Amygdala (tissue), 56 donors: ENCODE results near the gene FLCN.
"Not testable (repeated sequence)": the region's sequence is repeated elsewhere in the genome, so short reads cannot be mapped to it uniquely, and the experiment has no call there.

Source experiments
- DNase-seq, 56 donors: peaks; one replicate each; lab custom pipeline; 2025; lab: John Stamatoyannopoulos, UW

FLCN gene

DNA sequence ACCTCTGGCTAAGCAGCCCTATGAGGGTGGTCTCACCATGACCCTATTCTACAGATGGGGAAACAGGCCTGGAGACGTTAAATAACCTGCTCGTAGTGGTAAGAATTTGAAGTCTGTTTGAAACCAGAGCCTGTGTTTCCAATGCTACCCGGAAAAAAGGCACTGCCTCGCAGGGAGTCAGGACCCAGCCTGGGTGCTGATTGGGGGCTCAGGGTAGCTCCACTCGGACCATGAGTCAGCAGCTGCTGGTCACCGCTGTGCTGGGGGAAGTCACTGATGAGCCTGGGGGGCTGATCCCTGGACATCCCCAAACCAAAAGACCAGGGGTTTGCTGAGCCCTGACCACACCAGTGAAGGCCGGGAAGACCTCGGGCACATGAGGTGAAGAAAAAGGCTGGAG, 21.4 kb downstream of the FLCN start:
- no peak for DNase-seq

DNA sequence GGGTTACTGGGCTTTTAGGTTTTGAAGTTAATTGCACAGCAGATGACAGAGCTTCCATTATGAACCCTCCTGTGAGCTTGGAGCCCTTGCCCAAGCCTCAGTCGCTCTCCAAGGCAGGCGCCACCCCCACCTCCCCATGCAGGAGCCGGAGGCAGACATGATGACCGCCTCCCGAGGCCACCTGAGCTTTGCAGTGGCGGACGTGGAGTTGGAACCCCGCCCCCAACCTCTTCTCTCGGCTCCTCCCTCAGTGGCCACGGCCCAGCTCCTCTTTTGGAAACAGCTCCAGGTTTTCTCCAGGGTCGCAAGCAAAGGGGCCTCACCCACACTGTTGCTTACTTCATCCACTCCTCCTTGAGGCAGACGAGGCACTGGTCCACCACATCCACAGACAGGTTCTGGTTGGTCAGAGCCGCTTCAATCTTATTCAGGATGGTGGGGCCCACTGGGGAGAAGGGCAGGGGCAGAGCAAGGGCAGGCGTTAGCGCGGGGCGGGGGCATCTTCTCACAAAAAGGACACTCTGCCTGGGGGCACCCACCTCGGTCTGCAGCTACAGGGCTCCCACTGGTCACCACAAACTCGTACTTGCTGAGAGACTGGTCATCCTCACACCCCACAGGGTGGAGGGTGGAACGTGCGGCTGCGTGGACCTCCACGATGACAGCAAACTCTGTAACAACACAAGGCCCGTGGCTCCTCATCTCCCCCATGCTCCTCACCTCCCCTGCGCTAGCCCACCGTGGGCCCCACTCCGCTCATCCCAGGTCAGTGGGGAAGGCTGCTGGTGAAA, 22.1 kb downstream of the FLCN start:
- DNase-seq: no peak

DNA sequence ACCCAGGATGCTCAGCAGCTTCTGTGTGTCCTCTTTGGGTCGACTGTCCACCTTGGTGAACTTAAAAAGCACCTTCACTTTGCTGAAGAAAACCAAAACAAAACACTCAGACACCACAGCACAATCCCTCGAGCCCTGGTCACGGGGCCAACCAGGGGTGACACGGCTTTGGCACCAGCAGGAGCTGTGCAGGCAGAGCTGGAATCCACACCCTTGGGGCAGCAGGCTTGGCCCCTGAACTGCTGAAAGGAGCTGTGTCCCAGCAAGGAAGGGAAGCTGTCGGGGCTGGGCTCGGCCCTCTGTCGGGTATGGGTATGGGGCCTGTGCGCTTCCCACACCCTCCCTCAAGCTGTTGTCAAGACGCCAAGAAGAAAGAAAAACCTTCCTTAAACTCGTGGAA, 23.2 kb downstream of the FLCN start:
- no peak for DNase-seq

DNA sequence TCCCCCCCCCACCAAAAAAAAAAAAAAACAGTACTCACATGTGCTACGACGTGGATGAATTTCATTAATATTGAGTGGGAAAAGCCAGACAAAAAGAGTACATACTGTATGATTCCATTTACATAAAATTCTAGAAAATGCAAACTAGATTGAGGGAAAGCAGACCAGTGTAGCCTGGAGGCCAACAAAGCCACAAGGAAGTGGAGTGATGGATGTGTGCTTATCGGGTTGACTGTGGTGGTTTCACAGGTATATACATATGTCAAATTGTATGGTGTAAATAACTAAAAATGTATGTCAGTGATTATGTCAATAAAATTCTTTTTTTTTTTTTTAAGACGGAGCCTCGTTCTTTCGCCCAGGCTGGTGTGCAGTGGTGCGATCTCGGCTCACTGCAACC, 29.0 kb downstream of the FLCN start:
- no peak for DNase-seq

DNA sequence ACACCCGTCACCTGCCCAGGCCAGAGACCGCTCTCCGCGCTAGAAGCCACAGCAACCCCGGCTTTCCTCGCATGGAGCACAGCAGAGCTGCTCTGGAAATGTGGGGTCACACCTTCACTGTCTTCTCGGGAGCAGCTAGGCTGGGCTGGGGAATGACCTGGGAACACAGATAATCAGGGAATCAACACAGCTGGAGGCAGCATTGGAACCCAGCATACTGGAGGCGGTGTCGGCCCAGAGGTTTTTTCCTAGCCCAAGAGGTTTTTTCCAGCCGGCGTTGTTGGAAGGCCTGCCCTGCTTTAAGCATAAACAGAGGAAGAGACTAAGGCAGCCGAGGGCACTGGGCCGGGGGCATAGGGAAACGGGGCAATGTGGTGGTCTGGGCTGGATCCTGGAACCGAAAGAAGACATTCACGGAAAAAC, 30.0 kb downstream of the FLCN start:
- DNase-seq: no peak

DNA sequence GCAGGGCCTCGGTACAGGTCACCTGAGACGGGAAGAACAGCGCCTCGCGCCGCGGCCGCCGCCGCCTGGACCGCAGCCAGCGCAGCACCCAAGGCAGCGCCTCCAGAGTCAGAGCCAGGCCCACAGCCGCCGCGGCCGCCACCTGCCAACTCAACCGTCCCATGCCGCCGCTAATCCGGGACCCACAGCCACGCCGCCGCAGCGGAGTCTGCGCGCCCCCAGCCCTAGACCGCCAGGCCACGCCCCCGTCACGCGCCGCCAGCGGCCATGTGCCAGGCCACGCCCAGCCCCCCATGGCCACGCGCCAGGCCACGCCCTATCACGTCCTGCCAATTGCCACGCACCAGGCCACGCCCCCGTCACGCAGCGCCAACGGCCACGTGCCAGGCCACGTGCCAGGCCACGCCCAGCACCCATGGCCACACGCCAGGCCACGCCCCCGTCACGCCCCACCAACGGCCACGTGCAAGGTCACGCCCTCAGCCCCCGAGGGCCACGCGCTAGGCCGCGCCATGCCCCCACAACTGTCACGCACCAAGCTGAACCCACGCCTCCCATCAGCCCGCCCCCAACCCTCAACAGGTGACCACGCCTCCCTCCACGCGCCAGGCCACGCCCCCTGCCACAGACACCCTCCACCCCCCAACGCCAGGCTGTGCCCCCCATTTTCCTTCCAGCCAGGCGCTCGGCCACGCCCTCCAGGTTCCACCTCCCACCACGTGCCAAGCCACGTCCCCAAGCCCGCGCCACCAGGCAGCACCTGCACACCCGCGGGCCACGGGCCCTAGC, 30.6 kb downstream of the FLCN start, which contains the start of gene PLD6:
TSS of gene PLD6 (minus strand) at position 210 of the 789 bp plus-strand sequence. CDS start at position 163, 47 bp downstream.
- DNase-seq: peak in 45 of 56 donors; percentile 28 to 95 (median 67)

DNA sequence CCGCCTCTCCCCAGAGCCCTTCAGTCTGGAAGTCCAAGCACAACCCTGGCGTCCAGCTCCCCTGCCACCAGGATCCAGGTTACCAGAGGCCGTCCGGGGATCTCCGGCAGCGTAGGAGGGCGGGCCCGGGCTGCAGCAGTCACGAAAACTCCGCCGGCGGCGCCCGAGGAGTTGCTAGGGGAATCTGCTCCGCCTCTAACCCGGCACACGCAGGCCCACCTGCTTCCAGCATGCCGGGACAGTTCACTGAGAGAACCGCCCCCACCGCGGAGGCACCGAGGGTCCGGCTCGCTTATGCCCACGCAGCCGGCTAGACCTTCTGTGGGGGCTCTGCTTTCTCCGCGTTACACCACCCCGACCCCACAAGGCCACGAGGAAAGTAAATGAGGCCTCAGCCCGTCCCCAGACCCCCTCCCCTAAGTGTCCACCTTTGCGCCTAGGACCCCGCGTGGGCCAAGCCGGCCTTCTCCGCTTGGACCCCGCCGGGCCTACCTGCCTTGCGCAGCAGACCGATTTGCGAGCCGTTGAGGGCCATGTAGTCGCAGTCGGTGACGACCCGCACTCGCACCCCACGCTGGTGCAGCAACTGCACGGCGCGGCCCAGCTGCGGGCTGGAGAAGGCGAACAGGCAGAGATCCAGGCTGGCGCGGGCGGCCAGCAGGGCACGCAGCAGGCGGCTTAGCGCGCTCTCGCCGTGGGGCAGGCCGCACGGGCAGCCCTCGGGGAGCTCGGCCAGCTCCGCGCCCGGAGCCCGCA, 31.4 kb downstream of the FLCN start:
- peak in 8 of 56 donors; percentile 23 to 66 (median 52) for DNase-seq

DNA sequence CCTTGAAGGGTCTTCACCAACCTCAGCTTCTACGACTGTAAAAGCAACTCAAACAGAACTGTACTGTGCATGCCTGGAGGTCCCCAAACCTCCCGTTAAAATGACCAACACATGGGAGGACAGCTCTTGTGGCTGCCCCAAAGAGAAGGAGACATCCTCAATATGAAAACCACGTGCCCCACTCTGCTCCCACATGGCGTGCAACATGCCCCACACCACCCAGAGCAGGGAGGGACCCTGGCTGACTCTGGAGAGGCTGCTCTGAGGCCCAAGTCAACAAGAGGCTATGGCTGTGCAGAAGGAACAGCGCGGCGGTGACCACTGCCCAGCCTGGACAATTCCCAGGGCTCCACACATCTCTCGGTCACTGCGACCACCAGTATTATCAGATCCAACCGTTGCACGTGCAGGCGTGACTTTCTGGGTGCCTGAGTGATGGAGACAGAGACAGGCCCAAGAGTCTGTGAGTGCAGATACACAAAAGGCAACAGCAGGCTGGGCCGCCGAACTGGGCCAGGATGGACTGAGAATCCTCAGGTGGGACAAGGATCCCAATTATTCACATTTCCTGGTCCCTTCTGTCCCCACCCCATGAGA, 32.2 kb downstream of the FLCN start:
- no peak for DNase-seq

DNA sequence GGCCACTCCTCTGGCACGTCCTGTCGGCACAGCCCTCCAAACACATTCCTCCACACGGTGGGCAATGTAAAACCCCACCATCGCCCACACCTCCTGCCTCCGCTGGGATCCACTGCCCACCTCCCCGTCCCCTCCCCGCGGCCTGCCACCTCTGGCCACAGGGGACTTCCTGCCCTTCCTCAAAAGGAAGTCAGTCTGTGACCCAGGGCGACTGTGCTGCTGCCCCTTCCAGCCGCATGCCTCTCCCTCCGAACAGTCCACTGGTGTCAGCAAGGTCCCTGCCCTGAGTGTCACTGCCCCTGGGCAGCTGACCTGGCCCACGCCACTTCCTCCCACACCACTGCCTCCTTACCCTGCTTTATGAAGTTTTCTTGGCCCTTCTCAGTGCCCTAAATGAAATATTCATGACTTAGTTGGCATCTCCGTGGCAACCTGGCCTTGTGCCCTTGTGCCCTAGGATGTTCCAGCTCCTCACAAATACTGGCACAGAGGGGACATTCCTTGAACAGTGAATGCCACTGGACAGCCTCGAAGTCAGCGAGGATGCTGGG, 32.9 kb downstream of the FLCN start:
- DNase-seq: peak in 42 of 56 donors; percentile 17 to 76 (median 48)

DNA sequence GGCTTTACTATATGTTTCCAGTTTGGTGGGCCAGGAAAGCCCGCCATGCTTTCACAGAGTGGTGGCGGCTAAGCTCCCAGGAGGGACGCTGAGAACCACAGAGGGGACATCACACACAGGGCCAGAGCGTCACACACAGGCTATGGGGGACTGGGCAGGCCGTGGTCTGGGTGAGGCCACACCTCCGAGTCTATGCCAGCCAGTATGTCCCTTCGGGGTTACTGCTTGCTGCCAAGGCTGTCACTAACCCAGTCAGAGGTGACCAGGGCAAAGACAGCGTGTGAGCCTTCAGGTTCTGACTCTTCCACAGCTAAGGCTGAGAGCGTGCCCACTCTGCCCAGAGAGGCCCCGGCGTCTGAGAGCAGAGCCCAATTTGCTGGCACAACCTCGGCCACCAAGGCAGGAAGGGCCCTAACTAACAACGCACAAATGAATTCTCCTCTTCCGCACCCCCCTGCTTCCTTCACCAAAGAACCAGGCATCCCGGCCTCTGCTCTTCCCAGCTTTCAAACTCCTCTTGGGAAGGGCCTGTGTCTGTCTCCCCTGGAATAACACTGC, 33.7 kb downstream of the FLCN start:
- no peak for DNase-seq

DNA sequence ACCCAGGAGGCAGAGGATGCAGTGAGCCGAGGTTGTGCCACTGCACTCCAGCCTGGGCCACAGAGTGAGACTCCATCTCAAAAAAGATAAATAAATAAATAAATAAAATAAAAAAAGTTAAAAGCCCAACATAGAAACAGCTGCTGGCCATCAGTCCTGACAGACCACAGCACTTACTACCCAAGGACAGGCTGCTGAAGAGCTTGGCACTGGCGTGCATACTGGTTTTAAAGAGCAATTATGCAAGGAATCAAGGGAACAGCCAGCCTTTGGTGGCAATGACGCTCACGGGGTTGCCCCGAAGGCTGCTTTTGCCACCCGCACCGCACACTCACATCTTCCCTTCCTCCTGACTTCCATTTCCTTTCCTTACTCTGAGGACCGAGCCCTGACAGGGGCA, 35.1 kb downstream of the FLCN start:
- peak in 1 of 56 donors; percentile 31 for DNase-seq

DNA sequence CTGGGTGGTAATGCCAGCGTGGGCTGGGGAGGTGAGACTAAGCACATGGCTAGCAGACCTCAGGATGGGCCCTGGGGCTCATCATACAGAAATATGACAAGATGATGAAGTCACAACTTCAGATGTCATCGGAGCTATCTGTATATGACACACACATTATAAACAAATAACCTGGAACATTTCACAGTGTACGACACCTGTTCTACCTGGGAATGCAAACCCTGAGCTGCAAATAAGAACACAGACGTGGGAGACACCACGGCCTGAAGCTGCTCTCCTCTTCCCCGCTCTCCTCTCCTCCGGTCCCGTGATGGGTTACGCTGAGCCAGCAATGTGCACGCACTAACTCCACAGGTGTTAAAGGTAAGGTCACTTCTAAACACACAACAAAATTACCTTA, 35.7 kb downstream of the FLCN start:
- DNase-seq: no peak

DNA sequence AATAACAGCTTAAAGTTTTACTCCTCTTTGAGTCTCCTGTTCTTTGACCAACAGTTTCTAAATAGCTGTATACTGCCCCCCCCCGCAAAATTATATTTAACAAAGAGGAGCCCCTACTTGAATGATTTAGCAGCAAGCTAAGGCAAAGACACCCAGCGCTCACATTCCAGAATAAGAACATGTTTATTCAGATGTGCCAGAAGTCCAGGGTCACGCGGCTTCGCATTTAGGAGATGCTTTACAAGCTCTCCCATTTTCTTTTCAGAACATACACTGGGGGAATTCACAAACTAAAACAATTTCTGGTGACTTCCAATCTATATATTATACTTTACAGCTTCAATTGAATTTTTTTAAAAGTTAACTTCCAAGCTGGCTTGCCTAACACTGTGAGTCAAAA, 36.1 kb downstream of the FLCN start:
- DNase-seq: no peak

DNA sequence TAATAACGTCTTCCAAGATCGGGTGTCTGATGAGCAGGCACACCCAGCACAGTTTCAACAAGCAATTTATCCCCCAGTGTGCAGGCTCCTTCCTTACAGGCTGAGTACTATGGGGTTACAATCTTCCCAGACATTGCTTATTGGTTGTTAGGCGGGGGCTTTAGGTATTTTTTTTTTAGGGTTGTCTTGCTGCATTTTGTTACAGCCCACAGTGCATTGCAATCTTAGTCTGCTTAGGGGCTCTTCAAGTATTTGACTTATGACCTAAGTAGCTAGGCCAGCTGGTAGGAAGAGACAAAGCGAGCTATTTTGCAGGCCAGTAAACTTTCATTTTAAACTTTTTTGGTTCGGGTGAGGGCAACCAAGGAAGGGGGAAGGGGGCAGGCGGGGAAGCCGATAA, 36.7 kb downstream of the FLCN start:
- DNase-seq: no peak

DNA sequence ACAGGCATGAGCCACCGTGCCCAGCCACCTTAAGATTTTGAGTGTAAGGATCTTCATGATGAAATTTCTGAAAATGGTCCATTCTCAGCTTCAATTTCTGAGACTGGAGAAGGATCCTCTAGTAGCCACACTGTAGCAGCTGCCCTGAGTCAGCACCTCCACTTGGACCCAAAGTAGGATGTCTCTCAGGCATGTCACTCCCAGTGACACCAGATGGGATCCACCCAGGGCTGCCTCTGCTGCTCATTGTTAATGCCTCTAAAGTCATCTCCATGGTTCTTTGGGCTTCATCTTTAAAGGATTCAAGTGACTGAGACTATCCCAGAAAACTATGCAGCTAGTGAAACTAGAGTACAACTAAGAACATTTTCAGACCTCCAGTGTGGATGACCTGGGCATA, 38.7 kb downstream of the FLCN start:
- DNase-seq: no peak

DNA sequence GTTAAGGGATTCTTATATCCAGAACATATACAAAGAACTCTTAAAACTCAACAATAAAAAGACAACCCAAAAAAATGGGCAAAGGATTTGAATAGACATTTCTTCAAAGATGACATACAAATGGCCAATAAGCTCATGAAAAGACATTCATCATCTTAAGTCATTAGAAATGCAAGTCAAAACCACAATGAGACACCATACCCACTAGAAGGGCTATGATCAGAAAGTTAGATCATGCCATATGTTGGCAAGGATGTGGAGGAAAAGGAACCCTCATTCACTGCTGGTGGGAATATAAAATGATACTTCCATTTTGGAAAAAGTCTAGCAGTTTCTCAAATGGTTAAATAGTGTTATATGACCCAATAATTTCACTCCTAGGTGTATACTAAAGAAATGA, 40.2 kb downstream of the FLCN start:
- no peak for DNase-seq

DNA sequence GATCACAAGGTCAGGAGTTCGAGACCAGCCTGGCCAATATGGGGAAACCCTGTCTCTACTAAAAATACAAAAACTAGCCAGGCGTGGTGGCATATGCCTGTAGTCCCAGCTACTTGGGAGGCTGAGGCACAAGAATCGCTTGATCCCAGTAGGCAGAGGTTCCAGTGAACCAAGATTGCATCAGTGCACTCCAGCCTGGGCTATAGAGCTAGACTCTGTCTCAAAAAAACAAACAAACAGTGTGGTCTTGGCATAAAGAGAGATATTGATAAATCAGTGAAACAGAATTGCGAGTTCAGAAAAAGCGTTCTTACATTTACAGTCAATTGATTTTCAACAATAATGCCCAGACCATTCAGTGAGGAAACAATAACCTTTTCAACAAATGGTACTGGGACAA, 41.5 kb downstream of the FLCN start:
- not testable (repeated sequence) for DNase-seq

DNA sequence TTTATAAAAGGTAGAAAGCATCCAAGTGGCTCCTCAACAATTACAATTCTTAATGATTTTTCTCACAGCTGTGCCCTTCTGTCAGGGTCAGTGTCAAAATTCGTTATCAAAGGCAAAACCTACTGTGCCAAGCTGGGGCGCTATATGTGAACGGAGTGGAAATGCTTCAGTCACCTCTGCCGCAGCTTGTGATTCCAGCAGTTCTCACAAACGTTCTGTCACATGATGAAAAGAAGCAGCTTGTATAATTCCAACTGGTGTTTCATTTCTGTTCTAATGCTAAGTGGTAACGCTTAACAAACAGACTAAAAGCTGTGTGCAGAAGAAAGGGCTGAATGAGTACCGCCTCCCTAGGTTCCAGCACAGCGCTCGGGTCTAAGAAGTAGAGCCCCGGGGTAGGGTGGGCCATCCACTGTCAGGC, 45.0 kb downstream of the FLCN start:
- peak in 1 of 56 donors; percentile 6 for DNase-seq

DNA sequence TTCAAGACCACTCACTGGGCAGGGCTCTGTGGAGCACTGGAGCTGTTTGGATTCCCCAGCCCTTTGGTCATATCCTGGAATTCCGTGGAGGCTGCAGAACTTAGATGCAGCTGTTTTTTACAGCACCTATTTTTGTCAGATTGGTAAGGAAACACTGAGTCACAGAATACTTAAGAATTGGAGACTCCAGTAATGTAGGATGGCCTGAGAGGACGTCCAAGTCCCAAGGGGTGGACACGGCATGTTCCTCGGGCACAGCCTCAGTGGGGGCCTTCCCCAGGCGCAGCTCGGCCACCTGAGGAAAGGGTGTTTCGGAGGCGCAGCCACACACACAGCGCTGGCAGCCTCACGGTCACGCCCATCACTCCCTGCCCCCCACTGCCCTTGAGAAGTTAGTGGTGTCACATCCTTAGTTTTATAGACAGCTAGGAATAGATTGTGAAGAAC, 45.6 kb downstream of the FLCN start:
- no peak for DNase-seq

DNA sequence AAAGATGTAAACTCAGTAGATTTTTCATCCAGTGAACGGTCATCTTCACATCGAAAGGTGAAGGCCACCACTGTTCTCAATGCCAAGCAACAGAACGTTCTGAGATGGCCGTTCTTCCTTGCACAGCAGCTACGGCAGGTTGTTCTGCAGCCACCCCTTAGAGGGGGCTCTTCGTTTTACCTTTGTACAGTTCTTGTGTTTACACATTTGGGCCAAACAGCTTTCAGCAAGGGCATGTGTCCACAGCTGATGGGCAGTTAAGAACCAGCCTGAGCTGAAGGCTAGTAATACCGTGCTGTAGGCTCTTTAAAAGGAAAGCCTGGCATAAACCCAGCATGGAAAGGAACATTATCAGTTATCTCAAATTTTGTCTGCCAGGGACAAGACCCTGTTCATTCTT, 46.8 kb downstream of the FLCN start:
- DNase-seq: no peak
